Subcutaneous abdominal adipose tissue (tissue), 5 donors: ENCODE results near the gene APBB2.

Experiments used
- H3K27ac ChIP-seq: one replicate; pipeline ENCODE4 v1.7.0; 2013; ENCODE audit warnings: low read depth, mild to moderate bottlenecking, inconsistent platforms, low read length, moderate library complexity
- H3K27me3 ChIP-seq, 5 donors: one replicate each; pipeline ENCODE4 v1.7.0; 2013; ENCODE audit warnings: low read length in 5 of 5, inconsistent platforms in 1 of 5; ENCODE audit not compliant: control insufficient read depth in 5 of 5, insufficient read depth in 4 of 5
- H3K36me3 ChIP-seq, 5 donors: one replicate each; pipeline ENCODE4 v1.7.0; 2013; ENCODE audit warnings: low read length in 5 of 5; ENCODE audit not compliant: control insufficient read depth in 5 of 5, insufficient read depth in 5 of 5
- H3K4me1 ChIP-seq, 5 donors: one replicate each; pipeline ENCODE4 v1.7.0; 2013; ENCODE audit warnings: low read length in 5 of 5, mild to moderate bottlenecking in 3 of 5, moderate library complexity in 1 of 5; ENCODE audit not compliant: control insufficient read depth in 5 of 5, insufficient read depth in 5 of 5
- H3K4me3 ChIP-seq, 5 donors: one replicate each; pipeline ENCODE4 v1.7.0; 2013; ENCODE audit warnings: low read length in 5 of 5, low read depth in 1 of 5
- H3K9ac ChIP-seq, 5 donors: one replicate each; pipeline ENCODE4 v1.7.0; 2013; ENCODE audit warnings: low read length in 5 of 5, mild to moderate bottlenecking in 4 of 5, moderate library complexity in 3 of 5
- H3K9me3 ChIP-seq, 5 donors: one replicate each; pipeline ENCODE4 v1.7.0; 2013; ENCODE audit warnings: low read length in 5 of 5; ENCODE audit not compliant: control insufficient read depth in 5 of 5
- donor health status: healthy.
- donor health status: healthy.
- donor health status: healthy.
- donor health status: healthy.
- donor health status: healthy.

APBB2 gene

GRCh38 chr4:41217020-41217333 is 2.6 kb upstream of the APBB2 start:
- H3K27me3 ChIP-seq = no peaks in the 10 kb centered on the region
- peak overlapping the region; percentile 69 to 84 (median 78) for H3K4me3 ChIP-seq
- H3K27ac ChIP-seq = peak overlapping the region; percentile 94
- H3K9me3 ChIP-seq = no peaks in the 10 kb centered on the region
- no peaks in the 10 kb centered on the region for H3K36me3 ChIP-seq
- H3K9ac ChIP-seq = peak overlapping the region; percentile 57 to 87 (median 78)
- H3K4me1 ChIP-seq = peaks cover 3 to 45% (median 41%) of the 10 kb centered on the region in 5 donors

GRCh38 chr4:41216294-41217019 is 2.1 kb upstream of the APBB2 start:
- Histone ChIP-seq H3K4me1 (peaks cover 3 to 48% (median 42%) of the 10 kb centered on the region in 5 donors), H3K27me3 (no peaks in the 10 kb centered on the region), H3K36me3 (no peaks in the 10 kb centered on the region), H3K9ac (peak overlapping the region; percentile 57 to 87 (median 83)), H3K4me3 (peak overlapping the region; percentile 69 to 84 (median 78)), H3K27ac (peak overlapping the region; percentile 94), H3K9me3 (no peaks in the 10 kb centered on the region)

GRCh38 chr4:41215969-41216293 is 1.6 kb upstream of the APBB2 start:
- H3K27me3 ChIP-seq = no peaks in the 10 kb centered on the region
- peak overlapping the region; percentile 44 to 87 (median 75) for H3K9ac ChIP-seq
- H3K4me3 ChIP-seq = peak overlapping the region; percentile 65 to 78 (median 74)
- H3K4me1 ChIP-seq = peaks cover 3 to 48% (median 42%) of the 10 kb centered on the region in 5 donors
- peak overlapping the region; percentile 94 for H3K27ac ChIP-seq
- H3K9me3 ChIP-seq = no peaks in the 10 kb centered on the region
- no peaks in the 10 kb centered on the region for H3K36me3 ChIP-seq

GRCh38 chr4:41215155-41215554 is 813 bp upstream of the APBB2 start:
- H3K9me3 ChIP-seq = no peaks in the 10 kb centered on the region
- peak overlapping the region in 2 of 5 donors; percentile 40 to 76 for H3K4me3 ChIP-seq
- H3K27ac ChIP-seq = peak overlapping the region; percentile 94
- H3K36me3 ChIP-seq = no peaks in the 10 kb centered on the region
- H3K9ac ChIP-seq = peak overlapping the region; percentile 56 to 87 (median 75)
- peaks cover 3 to 49% (median 44%) of the 10 kb centered on the region in 5 donors for H3K4me1 ChIP-seq
- H3K27me3 ChIP-seq = no peaks in the 10 kb centered on the region

- Histone ChIP-seq H3K27me3 (no peaks in the 10 kb centered on the region), H3K9ac (peak overlapping the region in 4 of 5 donors; percentile 42 to 75 (median 47)), H3K36me3 (no peaks in the 10 kb centered on the region), H3K4me3 (peak overlapping the region; percentile 8 to 76 (median 46)), H3K4me1 (peaks cover 5 to 53% (median 46%) of the 10 kb centered on the region in 5 donors), H3K9me3 (no peaks in the 10 kb centered on the region), H3K27ac (peak overlapping the region; percentile 94)
Measured at GRCh38 chr4:41214825-41215146, 444 bp upstream of the APBB2 start.

- Histone ChIP-seq H3K27ac (peak overlapping the region; percentile 94), H3K4me1 (peaks cover 5 to 55% (median 46%) of the 10 kb centered on the region in 5 donors), H3K36me3 (no peaks in the 10 kb centered on the region), H3K4me3 (peak overlapping the region; percentile 76 to 93 (median 88)), H3K9ac (peak overlapping the region; percentile 70 to 92 (median 82)), H3K27me3 (no peaks in the 10 kb centered on the region), H3K9me3 (peaks cover 0 to 5% (median 0%) of the 10 kb centered on the region in 5 donors)
Measured at GRCh38 chr4:41213625-41214135, 662 bp downstream of the APBB2 start.

- Histone ChIP-seq H3K9me3 (peaks cover 0 to 5% (median 0%) of the 10 kb centered on the region in 5 donors), H3K27me3 (no peaks in the 10 kb centered on the region), H3K9ac (peak overlapping the region; percentile 70 to 92 (median 82)), H3K4me3 (peak overlapping the region; percentile 76 to 93 (median 88)), H3K4me1 (peaks cover 7 to 58% (median 50%) of the 10 kb centered on the region in 5 donors), H3K36me3 (no peaks in the 10 kb centered on the region), H3K27ac (peak overlapping the region; percentile 94)
Measured at GRCh38 chr4:41212616-41213203, 1.6 kb downstream of the APBB2 start.

GRCh38 chr4:41211951-41212615 is 2.3 kb downstream of the APBB2 start:
- no peaks in the 10 kb centered on the region for H3K36me3 ChIP-seq
- peak overlapping the region; percentile 94 for H3K27ac ChIP-seq
- H3K9ac ChIP-seq = peak overlapping the region in 2 of 5 donors; percentile 58 to 87
- peaks cover 7 to 63% (median 52%) of the 10 kb centered on the region in 5 donors for H3K4me1 ChIP-seq
- H3K4me3 ChIP-seq = peak overlapping the region in 4 of 5 donors; percentile 76 to 93 (median 88)
- no peaks in the 10 kb centered on the region for H3K27me3 ChIP-seq
- peaks cover 0 to 5% (median 0%) of the 10 kb centered on the region in 5 donors for H3K9me3 ChIP-seq

- Histone ChIP-seq H3K4me1 (peaks cover 11 to 64% (median 54%) of the 10 kb centered on the region in 5 donors), H3K4me3 (no peak overlapping the region), H3K27ac (peak overlapping the region; percentile 43), H3K36me3 (no peaks in the 10 kb centered on the region), H3K27me3 (no peaks in the 10 kb centered on the region), H3K9me3 (peaks cover 0 to 5% (median 0%) of the 10 kb centered on the region in 5 donors), H3K9ac (no peak overlapping the region)
Measured at GRCh38 chr4:41209901-41210300, 4.4 kb downstream of the APBB2 start.

- H3K36me3 ChIP-seq = no peaks in the 10 kb centered on the region
- peak overlapping the region; percentile 43 for H3K27ac ChIP-seq
- peaks cover 0 to 5% (median 0%) of the 10 kb centered on the region in 5 donors for H3K9me3 ChIP-seq
- peaks cover 10 to 68% (median 58%) of the 10 kb centered on the region in 5 donors for H3K4me1 ChIP-seq
- no peaks in the 10 kb centered on the region for H3K27me3 ChIP-seq
- H3K9ac ChIP-seq = no peak overlapping the region
- no peak overlapping the region for H3K4me3 ChIP-seq
Measured at GRCh38 chr4:41209187-41209586, 5.2 kb downstream of the APBB2 start.
